DOHH2 (cell line): Measurements from ENCODE around the gene CCDC102A.

Experiments used
- EZH2phosphoT487 ChIP-seq: fragments of 200-600 bp; sonication (generic); IDR thresholded peaks from 2 replicates; pipeline ENCODE4 v1.6.1; 2017; ENCODE audit warnings: borderline replicate concordance, mild to moderate bottlenecking, antibody characterized with exemption, low read length, moderate library complexity, mixed read lengths
- TF ChIP-seq, protein P1 (sequence below): fragments of 200-600 bp; sonication (generic); IDR thresholded peaks from one replicate; pipeline ENCODE4 v1.5.1; 2014; ENCODE audit warnings: antibody characterized with exemption, mild to moderate bottlenecking, low read depth, low read length; ENCODE audit not compliant: poor library complexity, severe bottlenecking

DNA sequence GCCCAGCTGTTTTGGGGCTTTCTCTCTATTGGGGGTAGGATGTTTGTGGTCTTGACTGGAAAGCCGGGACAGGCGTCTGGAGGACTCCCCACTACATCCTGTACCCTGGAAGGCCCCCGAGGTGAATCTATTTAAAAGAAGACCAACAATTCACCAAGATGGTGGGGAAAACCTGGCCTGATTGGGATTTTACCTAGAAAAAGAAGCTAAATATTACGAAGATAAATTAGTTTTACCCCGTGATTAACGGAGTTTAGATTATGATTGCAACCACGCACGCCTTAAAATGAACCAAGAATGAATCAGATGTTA is 779 bp upstream of the CCDC102A start:
- TF ChIP-seq, protein P1, sequence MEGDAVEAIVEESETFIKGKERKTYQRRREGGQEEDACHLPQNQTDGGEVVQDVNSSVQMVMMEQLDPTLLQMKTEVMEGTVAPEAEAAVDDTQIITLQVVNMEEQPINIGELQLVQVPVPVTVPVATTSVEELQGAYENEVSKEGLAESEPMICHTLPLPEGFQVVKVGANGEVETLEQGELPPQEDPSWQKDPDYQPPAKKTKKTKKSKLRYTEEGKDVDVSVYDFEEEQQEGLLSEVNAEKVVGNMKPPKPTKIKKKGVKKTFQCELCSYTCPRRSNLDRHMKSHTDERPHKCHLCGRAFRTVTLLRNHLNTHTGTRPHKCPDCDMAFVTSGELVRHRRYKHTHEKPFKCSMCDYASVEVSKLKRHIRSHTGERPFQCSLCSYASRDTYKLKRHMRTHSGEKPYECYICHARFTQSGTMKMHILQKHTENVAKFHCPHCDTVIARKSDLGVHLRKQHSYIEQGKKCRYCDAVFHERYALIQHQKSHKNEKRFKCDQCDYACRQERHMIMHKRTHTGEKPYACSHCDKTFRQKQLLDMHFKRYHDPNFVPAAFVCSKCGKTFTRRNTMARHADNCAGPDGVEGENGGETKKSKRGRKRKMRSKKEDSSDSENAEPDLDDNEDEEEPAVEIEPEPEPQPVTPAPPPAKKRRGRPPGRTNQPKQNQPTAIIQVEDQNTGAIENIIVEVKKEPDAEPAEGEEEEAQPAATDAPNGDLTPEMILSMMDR: no peak
- TF ChIP-seq EZH2phosphoT487: no peak
